OCI-LY7 (cell line): ENCODE data around the gene FHIT. TPM values are rescaled to one million over a fixed set of nuclear protein-coding genes. Genes with fewer than 3 reads are reported as not detected.

Source experiments
- BruUV-seq: library from RNA; stranded (reverse); fragments of 400-500 nt; replicated peaks from 2 replicates; lab custom pipeline; 2021; lab: Mats Ljungman, UMichigan
- CTCF ChIA-PET: fragments of 300-600 bp; sonication (Branson Sonifier 250); formaldehyde crosslinking; loops from one replicate; lab custom pipeline; 2022; ENCODE audit warnings: antibody characterized with exemption; ENCODE audit not compliant: unreplicated experiment; lab: Charles Lee
- POLR2A ChIA-PET: fragments of 300-600 bp; sonication (Branson Sonifier 250); formaldehyde crosslinking; loops from one replicate; lab custom pipeline; 2022; ENCODE audit warnings: antibody characterized with exemption; lab: Charles Lee
- DNase-seq: peaks from one replicate; pipeline ENCODE4 v3.0.0-alpha.2; 2015; ENCODE audit warnings: low spot score
- H2AFZ ChIP-seq: fragments of 200-600 bp; sonication (generic), shearing (Covaris generic); 2 replicates; pipeline ENCODE4 v1.6.1; 2014; ENCODE audit warnings: mild to moderate bottlenecking, antibody characterized with exemption, low read length, moderate library complexity
- H3K27ac ChIP-seq: fragments of 200-600 bp; sonication (generic); 2 replicates; pipeline ENCODE4 v1.5.1; 2014; ENCODE audit warnings: mixed run types, low read depth, mild to moderate bottlenecking, moderate library complexity, low read length, inconsistent platforms; ENCODE audit not compliant: poor library complexity, severe bottlenecking
- H3K36me3 ChIP-seq: fragments of 200-600 bp; sonication (generic); 2 replicates; pipeline ENCODE4 v1.6.1; 2014; ENCODE audit warnings: mild to moderate bottlenecking, antibody characterized with exemption, low read length, moderate library complexity, mixed read lengths; ENCODE audit not compliant: insufficient read depth
- H3K4me1 ChIP-seq: fragments of 200-600 bp; sonication (generic); 2 replicates; pipeline ENCODE4 v1.5.1; 2014; ENCODE audit warnings: mild to moderate bottlenecking, low read length; ENCODE audit not compliant: insufficient read depth, poor library complexity, severe bottlenecking
- H3K4me2 ChIP-seq: fragments of 200-600 bp; sonication (generic); 2 replicates; pipeline ENCODE4 v1.6.1; 2014; ENCODE audit warnings: mild to moderate bottlenecking, low read length
- H3K4me3 ChIP-seq: fragments of 200-600 bp; sonication (generic); 2 replicates; pipeline ENCODE4 v1.5.1; 2014; ENCODE audit warnings: mild to moderate bottlenecking, low read depth, low read length; ENCODE audit not compliant: poor library complexity, severe bottlenecking
- H3K79me2 ChIP-seq: fragments of 200-600 bp; sonication (generic); 2 replicates; pipeline ENCODE4 v1.6.1; 2016; ENCODE audit warnings: low read depth, mild to moderate bottlenecking, low read length, moderate library complexity, mixed read lengths; ENCODE audit not compliant: insufficient read depth
- H3K9me2 ChIP-seq: fragments of 200-600 bp; sonication (generic); 2 replicates; pipeline ENCODE4 v1.6.1; 2016; ENCODE audit warnings: mild to moderate bottlenecking, low read length, mixed read lengths; ENCODE audit not compliant: insufficient read depth
- H3K9me3 ChIP-seq: fragments of 200-600 bp; sonication (generic); 2 replicates; pipeline ENCODE4 v1.6.1; 2014; ENCODE audit warnings: mild to moderate bottlenecking, mixed run types, low read length, mixed read lengths
- H4K20me1 ChIP-seq: fragments of 200-600 bp; sonication (generic); 2 replicates; pipeline ENCODE4 v1.6.1; 2014; ENCODE audit warnings: mild to moderate bottlenecking, antibody characterized with exemption, low read length, moderate library complexity, mixed read lengths; ENCODE audit not compliant: insufficient read depth
- EZH2phosphoT487 ChIP-seq: fragments of 200-600 bp; sonication (generic); IDR thresholded peaks from 2 replicates; pipeline ENCODE4 v1.6.1; 2018; ENCODE audit warnings: low read depth, borderline replicate concordance, mild to moderate bottlenecking, mixed run types, antibody characterized with exemption, low read length, moderate library complexity, mixed read lengths
- intact Hi-C: fragments of 100-400 bp; cut with micrococcal nuclease; formaldehyde crosslinking; loops from one replicate; pipeline ENCODE4 v1.10.0; 2022; ENCODE audit not compliant: unreplicated experiment
- total RNA-seq, 2 experiments: library from RNA; depleted of rRNA in 1 of 2; stranded (reverse); fragments of >200 nt in 1 of 2; shearing (Covaris generic) in 1 of 2; gene quantifications; 2 replicates each; pipeline ENCODE4 v1.2.3, GENCODE V29; 2014 to 2022
- TF ChIP-seq, protein P1 (sequence below): fragments of 200-600 bp; sonication (generic); conservative IDR thresholded peaks from 2 replicates; pipeline ENCODE4 v1.5.1; 2014; ENCODE audit warnings: mild to moderate bottlenecking, antibody characterized with exemption, low read length, moderate library complexity, mixed read lengths

FHIT gene
- total RNA-seq, 2 experiments from 2014 or later = 5.0 to 10.9 TPM

DNA sequence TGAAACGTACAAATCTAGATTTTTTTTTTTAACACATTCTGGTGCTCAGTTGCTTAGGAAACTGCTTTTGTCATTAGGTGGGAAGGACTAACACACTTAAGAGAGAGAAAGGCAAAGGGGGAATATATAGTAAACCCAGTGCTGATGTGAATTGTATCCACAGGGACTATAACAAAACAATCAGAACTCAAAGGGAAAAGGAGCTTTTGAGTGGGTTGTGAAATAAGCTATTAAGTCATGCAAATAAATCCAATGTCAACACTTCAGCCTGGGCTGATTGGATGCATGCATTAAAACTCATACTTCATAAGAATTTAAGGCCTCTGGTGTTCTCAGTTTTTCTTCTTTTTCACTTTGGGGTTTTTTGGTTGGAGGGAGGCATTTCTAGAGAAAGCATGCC, 628.9 kb downstream of the FHIT start:
- H4K20me1 ChIP-seq = no peaks in the 10 kb centered on the region
- POLR2A ChIA-PET = no interaction called here
- H3K4me3 ChIP-seq = no peak overlapping the region
- TF ChIP-seq EZH2phosphoT487 = no peak
- TF ChIP-seq, protein P1, sequence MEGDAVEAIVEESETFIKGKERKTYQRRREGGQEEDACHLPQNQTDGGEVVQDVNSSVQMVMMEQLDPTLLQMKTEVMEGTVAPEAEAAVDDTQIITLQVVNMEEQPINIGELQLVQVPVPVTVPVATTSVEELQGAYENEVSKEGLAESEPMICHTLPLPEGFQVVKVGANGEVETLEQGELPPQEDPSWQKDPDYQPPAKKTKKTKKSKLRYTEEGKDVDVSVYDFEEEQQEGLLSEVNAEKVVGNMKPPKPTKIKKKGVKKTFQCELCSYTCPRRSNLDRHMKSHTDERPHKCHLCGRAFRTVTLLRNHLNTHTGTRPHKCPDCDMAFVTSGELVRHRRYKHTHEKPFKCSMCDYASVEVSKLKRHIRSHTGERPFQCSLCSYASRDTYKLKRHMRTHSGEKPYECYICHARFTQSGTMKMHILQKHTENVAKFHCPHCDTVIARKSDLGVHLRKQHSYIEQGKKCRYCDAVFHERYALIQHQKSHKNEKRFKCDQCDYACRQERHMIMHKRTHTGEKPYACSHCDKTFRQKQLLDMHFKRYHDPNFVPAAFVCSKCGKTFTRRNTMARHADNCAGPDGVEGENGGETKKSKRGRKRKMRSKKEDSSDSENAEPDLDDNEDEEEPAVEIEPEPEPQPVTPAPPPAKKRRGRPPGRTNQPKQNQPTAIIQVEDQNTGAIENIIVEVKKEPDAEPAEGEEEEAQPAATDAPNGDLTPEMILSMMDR = no peak
- intact Hi-C loops = no loop called here
- H3K79me2 ChIP-seq = no peaks in the 10 kb centered on the region
- no peak for DNase-seq
- no peak overlapping the region for H3K4me2 ChIP-seq
- H3K9me3 ChIP-seq = no peaks in the 10 kb centered on the region
- BruUV-seq = no TSS peak
- CTCF ChIA-PET = no interaction called here
- no peak overlapping the region for H3K27ac ChIP-seq
- H3K36me3 ChIP-seq = no peaks in the 10 kb centered on the region
- H2AFZ ChIP-seq = no peak overlapping the region
- H3K9me2 ChIP-seq = no peaks in the 10 kb centered on the region
- no peaks in the 10 kb centered on the region for H3K4me1 ChIP-seq

DNA sequence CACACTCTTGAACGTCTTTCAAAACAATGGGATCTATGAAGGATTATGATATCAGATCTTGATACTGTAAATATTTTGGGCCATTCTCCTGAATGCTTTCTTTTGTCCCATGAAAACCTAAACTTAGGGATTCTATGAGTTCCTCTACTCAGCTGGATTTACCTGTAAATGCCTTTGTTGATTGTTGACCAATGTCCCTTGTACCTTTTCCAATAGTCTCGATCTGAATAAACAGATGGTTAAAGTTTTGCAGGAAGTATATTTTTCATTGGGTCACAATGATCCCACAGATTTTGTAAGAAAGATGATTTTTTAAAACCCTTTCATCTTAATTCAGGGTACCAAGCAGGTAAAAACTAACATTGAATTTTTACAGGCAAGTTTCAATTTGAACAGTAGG, 634.1 kb downstream of the FHIT start:
- ChIA-PET POLR2A (interaction anchor here (0.6 to 0.9 kb wide), 2 partner anchors 16 to 22 kb away, joined by 3 to 4 read pairs; no protein-coding TSS in a partner anchor), CTCF (no interaction called here)
- Histone ChIP-seq H3K36me3 (no peaks in the 10 kb centered on the region), H3K4me1 (no peaks in the 10 kb centered on the region), H3K27ac (no peak overlapping the region), H3K4me3 (no peak overlapping the region), H3K79me2 (no peaks in the 10 kb centered on the region), H4K20me1 (no peaks in the 10 kb centered on the region), H3K9me2 (no peaks in the 10 kb centered on the region), H3K4me2 (no peak overlapping the region), H2AFZ (no peak overlapping the region), H3K9me3 (no peaks in the 10 kb centered on the region)
- no peak for DNase-seq
- intact Hi-C loops = no loop called here
- BruUV-seq = no TSS peak
- no peak for TF ChIP-seq EZH2phosphoT487
- TF ChIP-seq, protein P1 = no peak

DNA sequence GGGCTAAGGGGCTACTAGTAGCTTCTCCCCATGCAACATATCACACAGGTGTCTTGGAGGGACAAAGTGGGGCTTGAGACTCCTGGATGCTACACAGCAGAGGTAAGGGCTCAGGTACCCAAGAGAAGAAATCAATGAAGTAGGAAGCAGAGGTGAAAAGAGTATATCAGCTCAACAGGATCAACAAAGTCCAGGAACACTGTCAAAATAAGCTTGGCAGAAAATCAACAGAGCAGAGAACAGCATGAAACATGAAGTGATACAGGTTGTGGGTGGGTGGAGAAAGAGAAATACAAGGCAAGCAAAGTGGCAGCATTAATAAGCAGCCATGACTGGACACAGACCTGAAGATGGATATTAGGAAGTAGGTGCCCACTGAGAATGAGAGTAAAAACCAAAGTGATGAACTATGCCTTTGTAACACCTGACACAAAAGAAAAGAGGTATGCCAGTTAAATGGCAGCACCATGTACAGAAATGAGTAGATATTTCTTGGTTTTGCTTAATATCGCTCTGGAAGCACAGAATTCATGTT, 637.4 kb downstream of the FHIT start:
- CTCF ChIA-PET = no interaction called here

More for the DNA sequence above, 637.4 kb downstream of the FHIT start:
- no peaks in the 10 kb centered on the region for H3K79me2 ChIP-seq
- no peak for DNase-seq
- no peaks in the 10 kb centered on the region for H4K20me1 ChIP-seq
- TF ChIP-seq, protein P1 = no peak
- TF ChIP-seq EZH2phosphoT487 = no peak
- no peak overlapping the region for H3K4me2 ChIP-seq
- no peak overlapping the region for H2AFZ ChIP-seq
- intact Hi-C loops = no loop called here
- H3K9me3 ChIP-seq = no peaks in the 10 kb centered on the region
- POLR2A ChIA-PET = no interaction called here
- no peaks in the 10 kb centered on the region for H3K36me3 ChIP-seq
- no peak overlapping the region for H3K27ac ChIP-seq
- no TSS peak for BruUV-seq
- H3K9me2 ChIP-seq = no peaks in the 10 kb centered on the region
- no peaks in the 10 kb centered on the region for H3K4me1 ChIP-seq
- no peak overlapping the region for H3K4me3 ChIP-seq
